Spleen (tissue), 7 donors: Measurements from ENCODE around the gene KLF2.
A peak's percentile ranks its signal among the peaks of the same experiment; 100 is the strongest.

Experiments
- POLR2A ChIP-seq, 3 donors: fragments of 450-650 bp; IDR thresholded peaks; one replicate each; pipeline ENCODE4 v1.5.1; 2017; ENCODE audit warnings: antibody characterized with exemption in 3 of 3, mild to moderate bottlenecking in 1 of 3
- TF ChIP-seq, protein P1 (sequence below), 11 experiments: fragments of 200-600 bp in 7 of 11; fragments of 450-650 bp in 4 of 11; sonication (generic) in 4 of 11; IDR thresholded peaks in 8 of 11; conservative IDR thresholded peaks in 3 of 11; 1 replicate in 7 of 11; 2 replicates in 4 of 11; pipeline versions ENCODE4 v1.4.0 to v1.8.0; 2016 to 2021; ENCODE audit warnings: antibody characterized with exemption in 11 of 11, inconsistent platforms in 4 of 11, mild to moderate bottlenecking in 1 of 11
- donor health status: DM: no; HTN: no; CAD: no; lungs with moderate emphysema.
- donor health status: DM: no; HTN: no; CAD: no.
- donor health status: DM: no; HTN: no; CAD: no.

- TF ChIP-seq, protein P1, sequence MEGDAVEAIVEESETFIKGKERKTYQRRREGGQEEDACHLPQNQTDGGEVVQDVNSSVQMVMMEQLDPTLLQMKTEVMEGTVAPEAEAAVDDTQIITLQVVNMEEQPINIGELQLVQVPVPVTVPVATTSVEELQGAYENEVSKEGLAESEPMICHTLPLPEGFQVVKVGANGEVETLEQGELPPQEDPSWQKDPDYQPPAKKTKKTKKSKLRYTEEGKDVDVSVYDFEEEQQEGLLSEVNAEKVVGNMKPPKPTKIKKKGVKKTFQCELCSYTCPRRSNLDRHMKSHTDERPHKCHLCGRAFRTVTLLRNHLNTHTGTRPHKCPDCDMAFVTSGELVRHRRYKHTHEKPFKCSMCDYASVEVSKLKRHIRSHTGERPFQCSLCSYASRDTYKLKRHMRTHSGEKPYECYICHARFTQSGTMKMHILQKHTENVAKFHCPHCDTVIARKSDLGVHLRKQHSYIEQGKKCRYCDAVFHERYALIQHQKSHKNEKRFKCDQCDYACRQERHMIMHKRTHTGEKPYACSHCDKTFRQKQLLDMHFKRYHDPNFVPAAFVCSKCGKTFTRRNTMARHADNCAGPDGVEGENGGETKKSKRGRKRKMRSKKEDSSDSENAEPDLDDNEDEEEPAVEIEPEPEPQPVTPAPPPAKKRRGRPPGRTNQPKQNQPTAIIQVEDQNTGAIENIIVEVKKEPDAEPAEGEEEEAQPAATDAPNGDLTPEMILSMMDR (IDR thresholded peaks at IDR 0.05 in 8 of 11, conservative IDR thresholded peaks at IDR 0.05 in 3 of 11): peak in 8 of 11 experiments; percentile 17 to 58 (median 34)
- no peak for TF ChIP-seq POLR2A (IDR thresholded peaks at IDR 0.05)
These were observed 52.0 kb downstream of the KLF2 start for GRCh38 chr19:16376649-16377048.
